Omental fat pad (tissue), 4 donors: ENCODE measurements around the gene PLXNA1. TPM values are rescaled to one million over a fixed set of nuclear protein-coding genes. Genes with fewer than 3 reads are reported as not detected.

ENCODE experiments used
- ATAC-seq: fragments of 150-250 bp; one replicate; pipeline ENCODE4 v1.9.1; 2016; ENCODE audit warnings: mild to moderate bottlenecking, moderate library complexity; ENCODE audit not compliant: low FRiP score
- DNase-seq: peaks from one replicate; pipeline ENCODE4 v3.0.0-alpha.2; 2019; ENCODE audit warnings: low spot score
- CTCF ChIP-seq, 3 donors: fragments of 450-650 bp; IDR thresholded peaks; one replicate each; pipeline ENCODE4 v1.5.1; 2016 to 2017; ENCODE audit warnings: antibody characterized with exemption in 3 of 3, mild to moderate bottlenecking in 3 of 3, moderate library complexity in 2 of 3
- total RNA-seq, 4 donors: library from RNA; depleted of rRNA; stranded (reverse); fragments of >200 nt; gene quantifications; one replicate each; pipeline ENCODE4 v1.1.0, GENCODE V29; 2016

Gene PLXNA1
- total RNA-seq, 4 donors from 2014 or later = 21.7 to 56.4 (median 37.3) TPM

GRCh38 chr3:126968391-126969390 is 14.2 kb upstream of the PLXNA1 start:
- ATAC-seq = no peak

GRCh38 chr3:126969586-126969985 is 13.3 kb upstream of the PLXNA1 start:
- DNase-seq = no peak
- no peak for TF ChIP-seq CTCF (IDR thresholded peaks at IDR 0.05)
- ATAC-seq = no peak

More at GRCh38 chr3:126968391-126969390, 14.2 kb upstream of the PLXNA1 start:
- DNase-seq = no peak
- TF ChIP-seq CTCF (IDR thresholded peaks at IDR 0.05) = no peak

GRCh38 chr3:126970101-126970500 is 12.8 kb upstream of the PLXNA1 start:
- DNase-seq = no peak
- TF ChIP-seq CTCF (IDR thresholded peaks at IDR 0.05) = no peak
- no peak for ATAC-seq

GRCh38 chr3:126970921-126971320 is 12.0 kb upstream of the PLXNA1 start:
- no peak for DNase-seq
- no peak for ATAC-seq
- no peak for TF ChIP-seq CTCF (IDR thresholded peaks at IDR 0.05)

- TF ChIP-seq CTCF (IDR thresholded peaks at IDR 0.05) = no peak
- DNase-seq = peak; percentile 28
- ATAC-seq = peak; percentile 50
Measured at GRCh38 chr3:126971891-126972351, 11.0 kb upstream of the PLXNA1 start.

- no peak for DNase-seq
- ATAC-seq = no peak
- no peak for TF ChIP-seq CTCF (IDR thresholded peaks at IDR 0.05)
Measured at GRCh38 chr3:126972866-126973265, 10.0 kb upstream of the PLXNA1 start.
